Head of caudate nucleus (tissue), 42 donors: Measurements from ENCODE around the gene RGSL1.
A peak's percentile ranks its signal among the peaks of the same experiment; 100 is the strongest.

ENCODE experiments used
- DNase-seq, 42 donors: peaks; one replicate each; pipeline versions ENCODE4 v3.0.0 to v3.0.0-alpha.2; 2020 to 2021; ENCODE audit warnings: mixed read lengths in 7 of 42
- intact Hi-C: fragments of 100-400 bp; cut with DNase I; formaldehyde crosslinking; loops from one replicate; pipeline ENCODE4 v1.15.0; 2022

The RGSL1 gene

DNA sequence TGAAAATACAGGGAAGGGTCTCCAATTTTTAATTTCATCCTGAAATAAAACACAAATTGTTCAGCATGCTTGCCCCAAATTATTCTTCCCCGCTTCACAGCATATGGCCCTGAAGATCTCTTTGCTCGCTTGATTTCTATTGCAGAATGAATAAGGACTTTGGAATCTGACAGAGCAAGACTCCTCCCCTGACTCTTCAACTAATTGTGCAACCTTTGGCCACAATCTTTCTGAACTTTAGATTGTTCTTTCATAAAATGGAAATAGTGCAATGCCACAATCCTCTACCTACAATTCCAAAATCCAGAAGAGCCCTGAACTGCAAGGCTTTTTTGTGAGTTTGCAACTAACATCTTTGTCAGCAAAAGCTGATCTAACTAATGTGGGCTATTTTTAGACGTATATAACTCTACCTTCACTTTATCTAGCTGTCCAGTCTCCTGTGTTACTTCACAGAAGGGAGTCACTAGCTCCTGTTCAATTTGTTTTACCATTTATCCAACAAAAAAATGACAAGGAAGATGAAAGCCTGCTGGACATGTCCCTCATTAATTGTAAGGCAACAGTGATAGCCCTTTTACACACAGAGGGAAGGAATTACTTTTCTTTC is 125.7 kb downstream of the RGSL1 start:
- DNase-seq: no peak
- intact Hi-C loops: no loop called here

DNA sequence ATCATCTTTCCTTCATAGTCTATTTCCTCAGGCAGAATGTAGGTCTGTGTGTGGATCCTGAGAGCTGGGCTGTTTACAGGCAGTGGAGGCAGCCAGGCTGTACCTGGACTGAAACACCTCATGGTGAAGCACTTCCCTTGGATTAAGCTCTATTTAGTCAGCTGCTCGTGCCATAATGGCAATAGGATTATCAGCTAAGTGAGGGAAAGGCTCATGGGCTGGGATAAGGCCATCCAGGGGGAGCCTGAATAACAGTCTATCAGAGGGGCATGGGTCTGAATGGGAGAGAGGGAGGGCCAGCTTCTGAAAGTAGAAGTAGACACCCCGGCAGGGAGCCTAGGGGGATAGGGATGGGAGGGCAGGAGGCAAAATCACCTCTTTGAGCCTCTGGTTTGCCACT is 130.8 kb downstream of the RGSL1 start:
- intact Hi-C loops: no loop called here
- DNase-seq: no peak

GRCh38 chr1:182584746-182585145 is 134.8 kb downstream of the RGSL1 start:
- no peak for DNase-seq
- intact Hi-C loops: no loop called here

DNA sequence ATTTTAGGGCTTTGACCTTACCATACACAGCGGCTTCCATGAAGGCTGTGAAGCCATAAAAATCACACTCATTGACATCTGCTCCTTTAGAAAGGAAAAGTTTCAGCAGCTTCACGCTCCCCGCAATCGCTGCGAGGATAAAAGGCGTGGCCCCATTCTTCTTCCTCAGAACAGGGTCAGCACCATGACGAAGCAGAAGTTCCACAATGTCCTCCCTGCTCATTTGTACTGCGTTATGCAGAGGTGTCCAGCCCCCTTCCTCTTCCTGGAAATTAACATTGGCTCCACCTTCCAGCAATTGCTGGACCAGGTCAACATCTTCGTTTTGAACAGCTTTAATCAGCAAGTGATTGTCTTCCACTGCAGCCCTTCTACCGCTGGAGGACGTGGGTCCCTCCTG is 136.4 kb downstream of the RGSL1 start:
- no peak for DNase-seq
- intact Hi-C loops: no loop called here

GRCh38 chr1:182587093-182587492 is 137.1 kb downstream of the RGSL1 start:
- intact Hi-C loops: no loop called here
- DNase-seq: no peak

GRCh38 chr1:182587666-182588499 is 137.9 kb downstream of the RGSL1 start:
- DNase-seq: no peak
- intact Hi-C loops: no loop called here

DNA sequence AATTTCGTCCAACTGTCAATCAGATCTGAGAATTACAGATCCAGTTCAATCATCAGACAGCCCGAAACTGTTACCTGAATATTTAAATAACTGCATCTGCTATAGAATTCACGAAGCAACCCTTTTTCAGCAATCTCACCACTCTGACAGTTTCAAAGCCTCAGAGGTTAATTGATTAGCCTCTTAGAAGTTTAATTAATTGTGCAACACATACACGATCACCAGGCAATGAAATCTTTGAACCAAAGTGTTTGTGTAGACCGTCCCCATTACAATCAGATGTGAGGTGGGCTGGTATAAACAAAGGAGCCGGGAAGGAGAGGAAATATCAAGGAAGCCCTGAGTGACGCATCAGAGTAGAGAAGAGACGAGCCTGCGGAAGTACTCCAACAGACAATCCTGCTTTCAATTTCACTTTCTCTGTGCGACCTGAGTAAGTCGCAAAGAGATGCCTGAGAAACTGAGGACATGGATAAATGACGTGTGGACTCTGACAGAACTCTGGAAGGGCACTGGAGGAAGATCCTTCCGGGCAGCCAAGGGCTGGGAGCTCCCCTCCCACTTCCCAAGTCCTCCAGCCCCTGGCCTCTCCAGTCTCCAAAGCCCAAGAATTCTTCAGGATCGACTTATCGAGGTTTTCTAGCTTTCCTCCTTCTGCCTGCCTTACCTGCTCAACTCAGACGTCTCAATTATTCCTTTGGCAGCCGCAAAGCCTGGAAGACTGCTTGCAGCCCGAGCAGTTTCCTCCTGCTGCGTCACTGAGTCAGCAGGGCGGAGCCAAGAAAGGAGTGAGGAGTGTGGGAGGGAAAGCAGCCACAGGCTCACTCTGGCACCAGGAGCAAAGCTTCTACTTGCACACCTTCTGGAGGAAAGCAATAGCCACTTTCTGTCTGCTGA is 138.8 kb downstream of the RGSL1 start, which contains the start of gene RNASEL:
Gene RNASEL (minus strand): TSS at position 757 of the 897 bp plus-strand sequence. CDS start 2,450 bp downstream, outside the sequence.
- peak; percentile 48 to 93 (median 80) for DNase-seq
- intact Hi-C loops: no loop called here

DNA sequence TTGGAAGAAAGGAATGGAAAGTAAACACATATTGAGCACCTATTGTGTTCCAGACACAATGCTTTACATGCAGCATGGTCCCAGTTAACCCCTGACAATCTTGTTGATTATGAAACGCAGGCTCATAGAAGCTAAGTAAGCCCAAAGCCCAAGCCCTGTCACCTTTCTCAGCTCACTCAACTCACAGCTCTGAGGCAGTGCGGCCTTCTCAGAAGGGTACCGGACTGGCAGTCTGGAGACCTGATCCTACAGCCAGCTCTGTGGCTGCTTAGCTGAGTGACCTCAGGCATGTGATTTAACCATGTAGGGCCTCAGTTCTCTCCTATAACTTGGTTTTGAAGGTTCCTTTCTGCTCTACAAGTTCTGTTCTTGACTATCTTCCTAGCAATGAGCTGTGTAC is 139.6 kb downstream of the RGSL1 start:
- no peak for DNase-seq

GRCh38 chr1:182589931-182590330 is 140.0 kb downstream of the RGSL1 start:
- DNase-seq: no peak

More for the DNA sequence above, 139.6 kb downstream of the RGSL1 start:
- intact Hi-C loops: no loop called here

DNA sequence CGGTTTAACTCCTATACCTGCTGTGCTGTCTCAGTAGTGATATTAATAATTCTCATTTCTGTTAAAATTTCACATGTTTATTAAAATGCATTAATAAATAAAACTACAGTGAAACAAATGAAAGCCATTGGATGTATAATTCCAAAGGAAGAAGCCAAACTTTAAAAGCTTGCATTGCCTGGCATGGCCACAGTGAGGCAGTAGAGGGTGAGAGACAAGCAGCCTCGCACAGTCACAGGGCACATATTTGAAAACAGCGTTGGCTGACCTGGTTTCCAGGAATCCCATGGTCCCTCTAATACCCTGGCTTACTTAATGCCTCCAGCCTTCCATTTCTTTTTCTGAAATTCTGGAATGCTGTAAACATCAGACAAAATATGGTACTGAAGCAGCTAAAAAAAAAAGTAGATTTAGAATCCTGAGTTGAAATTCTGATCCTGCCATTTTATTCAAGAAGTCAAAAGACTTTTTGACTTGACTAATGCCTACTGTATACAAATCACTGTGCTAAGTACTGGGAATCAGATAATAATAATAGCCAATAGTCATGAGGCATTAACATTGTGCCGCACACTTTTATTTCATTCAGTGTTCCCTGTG is 145.8 kb downstream of the RGSL1 start:
- DNase-seq: peak; percentile 40 to 91 (median 78)
- intact Hi-C loops: loop anchor here (10.0 kb wide), 1 partner anchor 511 kb away; no protein-coding TSS in a partner anchor

More at GRCh38 chr1:182589931-182590330, 140.0 kb downstream of the RGSL1 start:
- intact Hi-C loops: loop anchor here (10.0 kb wide), 1 partner anchor 505 kb away; no protein-coding TSS in a partner anchor

DNA sequence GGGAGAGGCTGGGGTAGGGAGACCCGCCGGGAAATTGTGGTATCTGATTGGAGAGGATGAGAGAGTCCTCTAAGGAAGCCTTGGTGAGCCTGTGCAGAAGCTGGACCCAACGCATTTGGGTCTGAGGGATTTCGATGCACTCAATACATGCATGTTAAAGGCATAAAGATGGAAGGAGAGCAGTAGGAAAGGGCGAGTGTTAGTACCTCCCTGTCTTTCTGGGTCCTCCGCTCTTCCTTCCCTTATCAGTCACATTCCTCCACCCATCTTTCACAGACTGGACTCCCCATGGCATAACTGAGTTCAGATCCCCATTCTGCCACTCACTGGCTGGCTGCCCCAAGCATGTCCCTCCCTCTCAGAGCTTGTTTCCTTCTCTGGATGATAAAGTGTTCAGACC is 147.0 kb downstream of the RGSL1 start:
- intact Hi-C loops: loop anchor here (10.0 kb wide), 1 partner anchor 512 kb away; no protein-coding TSS in a partner anchor
- DNase-seq: no peak

DNA sequence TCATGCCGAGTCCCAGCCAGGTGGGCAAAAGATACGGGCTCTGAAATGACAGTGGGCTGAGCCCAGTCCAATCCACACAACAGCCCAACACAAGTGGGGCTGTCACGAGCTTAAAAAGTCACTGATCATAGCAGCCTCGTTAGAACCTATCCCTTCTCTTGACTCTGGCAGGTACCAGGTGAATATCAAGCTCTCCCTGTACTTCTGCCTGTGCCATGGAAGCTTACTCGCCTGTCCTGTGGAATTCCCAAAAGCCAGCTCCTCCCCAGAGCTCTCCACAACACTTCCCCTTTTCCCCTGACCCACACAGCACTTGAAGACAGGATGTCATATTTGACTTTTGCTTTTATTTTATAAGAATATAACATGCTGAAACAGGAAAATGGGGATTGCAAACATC is 148.3 kb downstream of the RGSL1 start:
- intact Hi-C loops: loop anchor here (10.0 kb wide), 1 partner anchor 513 kb away; no protein-coding TSS in a partner anchor
- no peak for DNase-seq

GRCh38 chr1:182599339-182599738 is 149.4 kb downstream of the RGSL1 start:
- intact Hi-C loops: loop anchor here (10.0 kb wide), 1 partner anchor 515 kb away; no protein-coding TSS in a partner anchor
- no peak for DNase-seq

- intact Hi-C loops: loop anchor here (2.0 kb wide), 1 partner anchor 187 kb away; no protein-coding TSS in a partner anchor
- peak in 32 of 42 donors; percentile 34 to 79 (median 60) for DNase-seq
Measured at GRCh38 chr1:182600036-182600713, 150.2 kb downstream of the RGSL1 start.

DNA sequence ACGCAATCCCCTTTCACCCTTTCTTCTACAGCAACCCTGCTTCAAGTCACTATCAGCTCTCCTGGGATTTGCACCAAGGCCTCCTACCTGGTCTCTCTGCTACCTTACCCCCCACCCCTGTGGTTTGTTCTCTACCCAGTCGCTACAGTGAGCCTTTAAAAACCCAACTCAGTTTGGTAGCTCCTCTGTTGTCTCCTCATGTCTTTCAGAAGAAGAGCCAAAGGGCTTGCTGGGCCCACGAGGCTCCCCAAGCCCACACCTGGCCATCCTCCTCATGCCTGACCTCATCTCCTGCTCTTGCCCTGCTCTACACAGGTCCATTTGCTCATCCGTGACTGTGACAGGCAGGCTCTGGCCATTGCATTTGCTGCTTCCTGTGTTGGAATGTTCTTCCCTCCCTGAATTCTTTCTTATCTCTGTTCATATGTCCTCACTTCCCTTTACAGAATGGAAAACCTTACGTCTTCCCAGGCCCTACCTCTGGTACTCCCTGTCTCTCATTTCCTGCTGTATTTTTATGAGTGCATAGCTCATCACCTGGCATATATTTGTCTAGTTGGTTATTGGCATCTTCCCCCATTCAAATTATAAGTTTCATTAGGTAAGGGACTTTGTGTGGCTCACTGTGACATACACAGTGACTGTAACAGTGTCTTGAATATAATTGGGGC is 150.9 kb downstream of the RGSL1 start:
- intact Hi-C loops: loop anchor here (2.0 kb wide), 1 partner anchor 186 kb away; no protein-coding TSS in a partner anchor

GRCh38 chr1:182601416-182601786 is 151.5 kb downstream of the RGSL1 start:
- intact Hi-C loops: loop anchor here (2.0 kb wide), 1 partner anchor 185 kb away; no protein-coding TSS in a partner anchor
- peak in 39 of 42 donors; percentile 12 to 89 (median 68) for DNase-seq

More for the DNA sequence above, 150.9 kb downstream of the RGSL1 start:
- DNase-seq: peak in 1 of 42 donors; percentile 22

DNA sequence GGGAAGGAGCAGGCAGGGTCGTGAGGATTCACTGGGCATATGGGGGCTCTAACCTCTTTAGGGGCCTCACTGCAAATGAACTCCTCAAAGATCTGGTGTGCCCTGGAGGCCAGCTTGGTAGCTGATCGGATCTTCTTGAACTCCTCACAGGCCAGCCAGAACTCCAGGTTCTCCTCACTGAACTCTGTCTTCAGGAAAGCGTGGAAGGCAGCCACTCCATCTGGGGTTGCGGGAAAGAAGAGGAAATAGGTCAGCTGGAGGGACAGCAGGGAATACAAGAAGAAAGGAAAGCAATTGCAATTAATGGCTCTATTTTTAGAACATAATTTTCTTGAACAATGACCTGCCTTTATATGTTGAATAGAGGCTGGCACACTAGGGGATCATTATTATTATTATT is 152.0 kb downstream of the RGSL1 start:
- peak in 3 of 42 donors; percentile 17 to 42 (median 24) for DNase-seq
- intact Hi-C loops: loop anchor here (2.0 kb wide), 1 partner anchor 185 kb away; no protein-coding TSS in a partner anchor
